HEK293T (cell line): ENCODE data around the gene DOCK3.

Source experiments
- BHLHE40 ChIP-seq: fragments of 450-650 bp; IDR thresholded peaks from 2 replicates; pipeline ENCODE4 v1.6.1; 2016; ENCODE audit warnings: mild to moderate bottlenecking, moderate library complexity, borderline replicate concordance
- ELF4 ChIP-seq: fragments of 450-650 bp; IDR thresholded peaks from 2 replicates; pipeline ENCODE4 v1.6.1; 2017; ENCODE audit warnings: antibody characterized with exemption
- FOXA1 ChIP-seq: fragments of 450-650 bp; IDR thresholded peaks from 2 replicates; pipeline ENCODE4 v1.6.1; 2016; ENCODE audit warnings: mild to moderate bottlenecking
- FOXM1 ChIP-seq: fragments of 450-650 bp; IDR thresholded peaks from 2 replicates; pipeline ENCODE4 v1.6.1; 2017; ENCODE audit warnings: mild to moderate bottlenecking, borderline replicate concordance
- HDGF ChIP-seq: fragments of 450-650 bp; IDR thresholded peaks from 2 replicates; pipeline ENCODE4 v1.6.1; 2017; ENCODE audit warnings: antibody characterized with exemption, borderline replicate concordance
- NFRKB ChIP-seq: fragments of 450-650 bp; IDR thresholded peaks from 2 replicates; pipeline ENCODE4 v1.6.1; 2016; ENCODE audit warnings: mild to moderate bottlenecking, moderate library complexity
- SP1 ChIP-seq: fragments of 450-650 bp; IDR thresholded peaks from 2 replicates; pipeline ENCODE4 v1.6.1; 2017
- TARDBP ChIP-seq: fragments of 450-650 bp; IDR thresholded peaks from 2 replicates; pipeline ENCODE4 v1.6.1; 2016

DNA sequence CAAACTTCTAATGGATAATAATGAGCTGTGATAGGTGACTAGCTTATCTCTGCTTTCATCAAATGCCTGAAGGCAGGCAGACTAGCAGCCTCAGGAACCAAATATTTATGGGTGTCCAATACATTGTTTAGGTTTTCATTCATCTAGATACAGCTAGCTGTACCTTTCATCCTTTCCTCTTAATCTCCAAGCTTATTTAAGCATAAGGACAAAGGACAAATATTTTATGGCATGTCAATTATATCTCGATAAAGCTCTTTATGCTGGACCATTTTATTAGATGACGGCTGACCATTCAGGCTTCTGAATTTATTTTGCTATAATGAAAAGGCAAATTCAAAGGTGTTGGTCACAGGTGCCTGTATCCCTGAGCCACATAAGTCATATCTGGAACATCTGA is 733.3 kb downstream of the DOCK3 start:
- TF ChIP-seq FOXA1: no peak
- no peak for TF ChIP-seq SP1
- TF ChIP-seq ELF4: no peak
- no peak for TF ChIP-seq BHLHE40
- TF ChIP-seq TARDBP: no peak
- no peak for TF ChIP-seq FOXM1
- no peak for TF ChIP-seq NFRKB
- TF ChIP-seq HDGF: no peak
